WTC11 (cell line): ENCODE results near the gene MED8. TPM values are rescaled to one million over a fixed set of nuclear protein-coding genes. Genes with fewer than 3 reads are reported as not detected.

ENCODE experiments used
- ATAC-seq: fragments of 200-7000 bp; cut with Tn5 transposase; 2 replicates; pipeline ENCODE4 v1.10.0; 2021; ENCODE audit warnings: mild to moderate bottlenecking, moderate library complexity
- Bru-seq: library from RNA; stranded (reverse); fragments of 400-500 nt; gene quantifications from one replicate; lab custom pipeline; 2021; lab: Mats Ljungman, UMichigan
- CTCF ChIA-PET: fragments of 300-600 bp; sonication (Branson Sonifier 250); formaldehyde crosslinking; loops from one replicate; lab custom pipeline; 2021; ENCODE audit warnings: antibody characterized with exemption; lab: Charles Lee
- POLR2A ChIA-PET: fragments of 350-600 bp; sonication (Branson Sonifier 250); formaldehyde crosslinking; loops from one replicate; lab custom pipeline; 2021; ENCODE audit warnings: antibody characterized with exemption; lab: Charles Lee
- DNase-seq: peaks from one replicate; pipeline ENCODE4 v3.0.0; 2021; ENCODE audit warnings: low spot score
- H3K27ac Mint-ChIP-seq: 2 replicates; pipeline ENCODE4 v1.8.0; 2021; ENCODE audit warnings: mixed read lengths
- H3K27me3 Mint-ChIP-seq: 2 replicates; pipeline ENCODE4 v1.8.0; 2021; ENCODE audit warnings: low read depth, mild to moderate bottlenecking, moderate library complexity, mixed read lengths
- H3K36me3 Mint-ChIP-seq: 2 replicates; pipeline ENCODE4 v1.8.0; 2021; ENCODE audit warnings: mixed read lengths
- H3K4me1 Mint-ChIP-seq: 2 replicates; pipeline ENCODE4 v1.8.0; 2022; ENCODE audit warnings: mixed read lengths
- H3K4me3 Mint-ChIP-seq: 2 replicates; pipeline ENCODE4 v1.8.0; 2021; ENCODE audit warnings: mild to moderate bottlenecking, moderate library complexity, mixed read lengths
- H3K9me3 Mint-ChIP-seq: 2 replicates; pipeline ENCODE4 v1.8.0; 2021; ENCODE audit warnings: mixed read lengths
- ETV6 ChIP-seq: sonication (generic); formaldehyde crosslinking; IDR thresholded peaks from 2 replicates; pipeline ENCODE4 v1.8.1; 2022; ENCODE audit warnings: mild to moderate bottlenecking, missing genetic modification reagents
- FOXJ3 ChIP-seq: sonication (generic); formaldehyde crosslinking; IDR thresholded peaks from 2 replicates; pipeline ENCODE4 v1.9.0; 2021; ENCODE audit warnings: missing genetic modification reagents, mild to moderate bottlenecking, borderline replicate concordance
- FOXK1 ChIP-seq: sonication (generic); formaldehyde crosslinking; IDR thresholded peaks from 2 replicates; pipeline ENCODE4 v1.8.0; 2022; ENCODE audit warnings: mild to moderate bottlenecking, moderate library complexity, missing genetic modification reagents
- FOXP1 ChIP-seq: sonication (generic); formaldehyde crosslinking; IDR thresholded peaks from 2 replicates; pipeline ENCODE4 v1.8.0; 2022; ENCODE audit warnings: missing genetic modification reagents, mild to moderate bottlenecking, moderate library complexity, borderline replicate concordance
- GABPB1 ChIP-seq: sonication (generic); formaldehyde crosslinking; IDR thresholded peaks from 2 replicates; pipeline ENCODE4 v1.8.1; 2023; ENCODE audit warnings: mild to moderate bottlenecking, missing genetic modification reagents
- GTF2I ChIP-seq: fragments of 250-450 bp; sonication (Bioruptor Pico); conservative IDR thresholded peaks from 2 replicates; pipeline ENCODE4 v1.4.0; 2021; ENCODE audit warnings: mild to moderate bottlenecking
- HMGA2 ChIP-seq: fragments of 250-450 bp; sonication (Bioruptor Pico); IDR thresholded peaks from 2 replicates; pipeline ENCODE4 v1.4.0; 2021; ENCODE audit warnings: mild to moderate bottlenecking, moderate library complexity
- IRF2 ChIP-seq: sonication (generic); formaldehyde crosslinking; IDR thresholded peaks from 2 replicates; pipeline ENCODE4 v1.8.0; 2022; ENCODE audit warnings: low read depth, missing genetic modification reagents, borderline replicate concordance
- JAZF1 ChIP-seq: fragments of 250-450 bp; sonication (Bioruptor Pico); IDR thresholded peaks from 2 replicates; pipeline ENCODE4 v1.9.0; 2021; ENCODE audit warnings: moderate library complexity, mild to moderate bottlenecking, inconsistent platforms
- JUN ChIP-seq: sonication (generic); formaldehyde crosslinking; IDR thresholded peaks from 2 replicates; pipeline ENCODE4 v1.8.0; 2023; ENCODE audit warnings: mild to moderate bottlenecking, missing genetic modification reagents
- KAT7 ChIP-seq: sonication (generic); formaldehyde crosslinking; IDR thresholded peaks from 2 replicates; pipeline ENCODE4 v1.8.1; 2023; ENCODE audit warnings: missing genetic modification reagents, mild to moderate bottlenecking, borderline replicate concordance
- MAX ChIP-seq: sonication (generic); formaldehyde crosslinking; IDR thresholded peaks from 2 replicates; pipeline ENCODE4 v1.8.0; 2022; ENCODE audit warnings: mild to moderate bottlenecking, missing genetic modification reagents
- MYBL2 ChIP-seq: sonication (generic); formaldehyde crosslinking; IDR thresholded peaks from 2 replicates; pipeline ENCODE4 v1.8.1; 2023; ENCODE audit warnings: mild to moderate bottlenecking, moderate library complexity, missing genetic modification reagents
- NFE2L1 ChIP-seq: sonication (generic); formaldehyde crosslinking; IDR thresholded peaks from 2 replicates; pipeline ENCODE4 v1.8.1; 2023; ENCODE audit warnings: missing genetic modification reagents
- NFYB ChIP-seq: sonication (generic); formaldehyde crosslinking; conservative IDR thresholded peaks from 2 replicates; pipeline ENCODE4 v1.8.0; 2022; ENCODE audit warnings: low read depth, missing genetic modification reagents
- NR1H2 ChIP-seq: sonication (generic); formaldehyde crosslinking; IDR thresholded peaks from 2 replicates; pipeline ENCODE4 v1.9.0; 2021; ENCODE audit warnings: mild to moderate bottlenecking, moderate library complexity, missing genetic modification reagents
- NR2C2 ChIP-seq: sonication (generic); formaldehyde crosslinking; IDR thresholded peaks from 2 replicates; pipeline ENCODE4 v1.8.0; 2022; ENCODE audit warnings: mild to moderate bottlenecking, missing genetic modification reagents
- PREB ChIP-seq: sonication (generic); formaldehyde crosslinking; IDR thresholded peaks from 2 replicates; pipeline ENCODE4 v1.8.1; 2022; ENCODE audit warnings: mild to moderate bottlenecking, missing genetic modification reagents, moderate library complexity, borderline replicate concordance
- SMAD3 ChIP-seq: sonication (generic); formaldehyde crosslinking; IDR thresholded peaks from 2 replicates; pipeline ENCODE4 v1.8.0; 2022; ENCODE audit warnings: missing genetic modification reagents, mild to moderate bottlenecking, borderline replicate concordance
- SP1 ChIP-seq: sonication (generic); formaldehyde crosslinking; conservative IDR thresholded peaks from 2 replicates; pipeline ENCODE4 v1.8.1; 2022; ENCODE audit warnings: missing genetic modification reagents
- TEAD1 ChIP-seq: sonication (generic); formaldehyde crosslinking; IDR thresholded peaks from 2 replicates; pipeline ENCODE4 v1.8.0; 2022; ENCODE audit warnings: mild to moderate bottlenecking, missing genetic modification reagents
- ZBTB21 ChIP-seq: sonication (generic); formaldehyde crosslinking; IDR thresholded peaks from 2 replicates; pipeline ENCODE4 v1.8.1; 2023; ENCODE audit warnings: mild to moderate bottlenecking, missing genetic modification reagents, borderline replicate concordance
- ZNF121 ChIP-seq: sonication (generic); formaldehyde crosslinking; IDR thresholded peaks from 2 replicates; pipeline ENCODE4 v1.8.0; 2023; ENCODE audit warnings: missing genetic modification reagents
- ZNF219 ChIP-seq: sonication (generic); formaldehyde crosslinking; IDR thresholded peaks from 2 replicates; pipeline ENCODE4 v1.8.0; 2023; ENCODE audit warnings: missing genetic modification reagents, mild to moderate bottlenecking, borderline replicate concordance
- ZNF232 ChIP-seq: sonication (generic); formaldehyde crosslinking; IDR thresholded peaks from 2 replicates; pipeline ENCODE4 v1.8.0; 2022; ENCODE audit warnings: mild to moderate bottlenecking, missing genetic modification reagents
- long read RNA-seq, 3 experiments: library from RNA in 1 of 3; library from capped mRNA in 1 of 3; library from polyadenylated mRNA in 1 of 3; unstranded in 2 of 3; stranded (forward) in 1 of 3; transcript quantifications; one replicate each; pipeline ENCODE4 v2.0.0, GENCODE V29; 2021
- total RNA-seq: library from RNA; stranded (reverse); gene quantifications from 3 replicates; pipeline ENCODE4 v1.2.3, GENCODE V29; 2021
- TF ChIP-seq, protein P1 (sequence below): sonication (generic); formaldehyde crosslinking; IDR thresholded peaks from 2 replicates; pipeline ENCODE4 v1.8.1; 2023; ENCODE audit warnings: mild to moderate bottlenecking, moderate library complexity, missing genetic modification reagents
- TF ChIP-seq, protein P2 (sequence below): fragments of 250-450 bp; sonication (Bioruptor Pico); IDR thresholded peaks from 2 replicates; pipeline ENCODE4 v2.1.2; 2022; ENCODE audit warnings: mild to moderate bottlenecking, moderate library complexity

The MED8 gene
- total RNA-seq (17.7 to 19.5 TPM (median 18.0 TPM) in 3 replicates), Bru-seq, nascent RNA (percentile 88 among the genes with signal in this experiment)
- long read RNA-seq, experiment 1, transcript MED8-203 (7 exons, 1,924 nt), result major isoform, 55 of 77 reads
- long read RNA-seq, experiment 1, partial matches to known transcripts, result 17 of 77 reads
- long read RNA-seq, experiment 1, other reads (novel, unspliced or antisense), result 2 of 77 reads
- long read RNA-seq, experiment 2, transcript MED8-203 (7 exons, 1,924 nt), result major isoform, 9 of 29 reads
- long read RNA-seq, experiment 2, partial matches to known transcripts, result 18 of 29 reads
- long read RNA-seq, experiment 2, other reads (novel, unspliced or antisense), result 1 of 29 reads
- long read RNA-seq, experiment 3, transcript MED8-201 (8 exons, 1,483 nt), result minor isoform, 5 of 66 reads
- long read RNA-seq, experiment 3, transcript MED8-203 (7 exons, 1,924 nt), result major isoform, 51 of 66 reads
- long read RNA-seq, experiment 3, partial matches to known transcripts, result 2 of 66 reads
- long read RNA-seq, experiment 3, other reads (novel, unspliced or antisense), result 8 of 66 reads

- H3K9me3 Mint-ChIP-seq, result no peaks in the 10 kb centered on the region
- POLR2A ChIA-PET, result interaction anchor here (0.6 to 2.5 kb wide), 5 partner anchors 10 to 119 kb away, joined by 3 to 17 read pairs (median 4); partner anchors contain the start of genes CDC20 and ELOVL1
- H3K4me3 Mint-ChIP-seq, result peak within 1 kb of the TSS; percentile 99
- CTCF ChIA-PET, result interaction anchor here (0.6 to 2.4 kb wide), 10 partner anchors 14 to 622 kb away, joined by 3 to 8 read pairs (median 4); partner anchors contain the start of genes C1orf210, C1orf50, CDC20 and ELOVL1
- peaks cover 19% of the 10 kb centered on the region for H3K4me1 Mint-ChIP-seq
- peak within 1 kb of the TSS; percentile 99 for H3K27ac Mint-ChIP-seq
- DNase-seq, result peak; percentile 98
- peaks cover 22% of the 10 kb centered on the region for H3K36me3 Mint-ChIP-seq
- ATAC-seq, result peak; percentile 98
- no peaks in the 10 kb centered on the region; the same call in 1 of the 2 replicates for H3K27me3 Mint-ChIP-seq
- TF ChIP-seq FOXJ3 (no peak), MYBL2 (CRISPR knock-in tag) (0 out of 2 replicates have a peak, but pooled peaks have one; percentile 57), ZNF219 (CRISPR knock-in tag) (no peak), JAZF1 (CRISPR knock-in tag) (no peak), ZNF121 (CRISPR knock-in tag) (no peak), NFE2L1 (peak; percentile 67; the same call in 1 of the 2 replicates), TEAD1 (CRISPR knock-in tag) (peak; percentile 34; the same call in 1 of the 2 replicates), NFYB (CRISPR knock-in tag) (peak; percentile 65), ZBTB21 (CRISPR knock-in tag) (no peak), GTF2I (CRISPR knock-in tag) (no peak), ETV6 (CRISPR knock-in tag) (peak; percentile 34), NR2C2 (peak; percentile 85; the same call in 1 of the 2 replicates), NR1H2 (CRISPR knock-in tag) (no peak), MAX (peak; percentile 75; the same call in 1 of the 2 replicates), IRF2 (CRISPR knock-in tag) (no peak), GABPB1 (CRISPR knock-in tag) (peak; percentile 97), SP1 (CRISPR knock-in tag) (peak; percentile 40; the same call in 1 of the 2 replicates), PREB (no peak), ZNF232 (CRISPR knock-in tag) (0 out of 2 replicates have a peak, but pooled peaks have one; percentile 45), KAT7 (0 out of 2 replicates have a peak, but pooled peaks have one; percentile 85), FOXP1 (CRISPR knock-in tag) (peak; percentile 51; the same call in 1 of the 2 replicates), HMGA2 (CRISPR knock-in tag) (no peak), JUN (CRISPR knock-in tag) (no peak), SMAD3 (CRISPR knock-in tag) (no peak), FOXK1 (CRISPR knock-in tag) (peak; percentile 84)
- TF ChIP-seq, protein P1, sequence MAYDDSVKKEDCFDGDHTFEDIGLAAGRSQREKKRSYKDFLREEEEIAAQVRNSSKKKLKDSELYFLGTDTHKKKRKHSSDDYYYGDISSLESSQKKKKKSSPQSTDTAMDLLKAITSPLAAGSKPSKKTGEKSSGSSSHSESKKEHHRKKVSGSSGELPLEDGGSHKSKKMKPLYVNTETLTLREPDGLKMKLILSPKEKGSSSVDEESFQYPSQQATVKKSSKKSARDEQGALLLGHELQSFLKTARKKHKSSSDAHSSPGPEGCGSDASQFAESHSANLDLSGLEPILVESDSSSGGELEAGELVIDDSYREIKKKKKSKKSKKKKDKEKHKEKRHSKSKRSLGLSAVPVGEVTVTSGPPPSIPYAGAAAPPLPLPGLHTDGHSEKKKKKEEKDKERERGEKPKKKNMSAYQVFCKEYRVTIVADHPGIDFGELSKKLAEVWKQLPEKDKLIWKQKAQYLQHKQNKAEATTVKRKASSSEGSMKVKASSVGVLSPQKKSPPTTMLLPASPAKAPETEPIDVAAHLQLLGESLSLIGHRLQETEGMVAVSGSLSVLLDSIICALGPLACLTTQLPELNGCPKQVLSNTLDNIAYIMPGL (CRISPR knock-in tag), result peak; percentile 38; the same call in 1 of the 2 replicates
- TF ChIP-seq, protein P2, sequence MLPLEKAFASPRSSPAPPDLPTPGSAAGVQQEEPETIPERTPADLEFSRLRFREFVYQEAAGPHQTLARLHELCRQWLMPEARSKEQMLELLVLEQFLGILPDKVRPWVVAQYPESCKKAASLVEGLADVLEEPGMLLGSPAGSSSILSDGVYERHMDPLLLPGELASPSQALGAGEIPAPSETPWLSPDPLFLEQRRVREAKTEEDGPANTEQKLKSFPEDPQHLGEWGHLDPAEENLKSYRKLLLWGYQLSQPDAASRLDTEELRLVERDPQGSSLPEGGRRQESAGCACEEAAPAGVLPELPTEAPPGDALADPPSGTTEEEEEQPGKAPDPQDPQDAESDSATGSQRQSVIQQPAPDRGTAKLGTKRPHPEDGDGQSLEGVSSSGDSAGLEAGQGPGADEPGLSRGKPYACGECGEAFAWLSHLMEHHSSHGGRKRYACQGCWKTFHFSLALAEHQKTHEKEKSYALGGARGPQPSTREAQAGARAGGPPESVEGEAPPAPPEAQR (CRISPR knock-in tag), result no peak
Measured at GRCh38 chr1:43389326-43390313, at the start of gene MED8, which contains the start of gene SZT2. TSS of gene MED8 (minus strand) at chr1:43389800. CDS start at chr1:43389764, 36 bp downstream. TSS of gene SZT2 (plus strand) at chr1:43389899. CDS start at chr1:43389969, 70 bp downstream.
